NCI-H2196 (cell line): ENCODE measurements around the gene MCCC1.
"Not testable (repeated sequence)": the region's sequence is repeated elsewhere in the genome, so short reads cannot be mapped to it uniquely, and the experiment has no call there.

Source experiments
- DNase-seq: peaks from one replicate; lab custom pipeline; 2025; ENCODE audit not compliant: unreplicated experiment; lab: John Stamatoyannopoulos, UW

The MCCC1 gene

DNA sequence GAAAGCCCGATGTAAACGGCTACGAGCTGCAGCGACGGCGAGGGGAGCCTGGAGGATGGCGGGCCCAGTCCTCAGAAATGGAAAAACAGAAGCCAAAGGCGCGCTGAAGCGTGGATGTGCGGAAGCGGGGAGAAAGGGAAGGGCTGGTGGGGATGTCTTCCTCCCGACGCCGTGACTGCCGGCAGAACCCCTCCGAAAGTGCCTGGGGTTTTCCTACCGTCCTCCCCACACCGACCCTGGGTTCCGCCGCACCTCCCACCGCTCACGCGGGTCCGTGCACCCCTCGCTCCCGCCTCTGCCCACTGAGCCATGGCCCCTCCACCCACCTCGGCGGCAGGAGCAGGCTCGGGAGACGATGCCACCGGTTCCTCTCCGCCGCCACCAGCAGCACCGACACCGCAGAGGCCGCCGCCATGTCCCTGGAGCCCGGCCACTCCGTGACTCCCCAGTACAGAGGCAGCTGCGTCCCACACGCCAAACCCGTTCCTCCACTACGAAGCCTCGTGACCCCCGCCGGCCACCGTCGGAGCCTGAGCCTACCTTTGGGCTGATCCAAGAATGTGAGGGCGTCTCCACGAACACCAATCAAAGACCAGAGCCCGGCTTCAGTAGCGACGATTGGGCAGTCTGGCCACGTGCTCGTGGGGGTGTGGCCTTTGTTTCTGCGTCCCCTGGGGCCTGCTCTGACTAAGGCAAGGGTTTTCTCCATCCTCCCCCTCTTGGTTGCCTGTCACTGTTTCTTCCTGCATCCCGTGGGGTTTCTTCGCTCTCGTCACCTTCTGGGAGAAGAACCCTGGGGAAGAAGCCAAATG, at the start of gene MCCC1:
TSS of gene MCCC1 (minus strand) at position 471 of the 812 bp plus-strand sequence. CDS start at position 415, 56 bp downstream.
- DNase-seq: peak; percentile 100

DNA sequence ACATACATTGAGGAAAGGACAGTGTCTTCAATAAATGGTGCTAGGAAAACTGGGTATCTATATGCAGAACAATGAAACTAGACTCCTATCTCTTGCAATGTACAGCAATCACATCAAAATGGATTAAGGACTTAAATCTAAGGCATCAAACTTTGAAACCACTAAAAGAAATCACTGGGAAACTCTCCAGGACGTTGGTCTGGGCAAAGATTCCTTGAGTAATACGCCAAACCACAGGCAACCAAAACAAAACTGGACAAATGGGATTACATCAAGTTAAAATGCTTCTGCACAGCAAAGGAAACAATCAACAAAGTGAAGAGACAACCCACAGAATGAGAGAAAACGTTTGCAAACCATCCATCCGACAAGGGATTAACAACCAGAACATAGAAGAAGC, 48.8 kb upstream of the MCCC1 start:
- no peak for DNase-seq

DNA sequence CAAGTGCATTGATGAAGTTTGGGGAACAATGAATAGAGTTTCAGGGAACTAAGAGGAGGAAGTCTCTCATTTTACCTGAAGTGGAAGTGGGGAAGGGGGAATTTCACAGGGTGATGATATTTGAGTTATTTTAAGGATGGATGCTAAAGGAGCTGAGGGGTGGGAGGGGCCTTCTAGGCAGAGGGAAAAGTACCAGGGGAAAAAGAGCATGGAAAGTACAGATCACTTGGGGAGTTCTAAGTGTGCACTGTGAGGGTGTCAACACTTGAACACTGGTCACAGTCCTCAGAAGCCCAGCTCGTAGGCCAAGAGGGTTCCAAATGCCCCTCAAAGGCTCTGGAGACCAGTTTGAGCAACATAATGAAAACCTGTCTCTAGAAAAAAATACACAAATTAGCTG, 45.1 kb upstream of the MCCC1 start:
- no peak for DNase-seq

DNA sequence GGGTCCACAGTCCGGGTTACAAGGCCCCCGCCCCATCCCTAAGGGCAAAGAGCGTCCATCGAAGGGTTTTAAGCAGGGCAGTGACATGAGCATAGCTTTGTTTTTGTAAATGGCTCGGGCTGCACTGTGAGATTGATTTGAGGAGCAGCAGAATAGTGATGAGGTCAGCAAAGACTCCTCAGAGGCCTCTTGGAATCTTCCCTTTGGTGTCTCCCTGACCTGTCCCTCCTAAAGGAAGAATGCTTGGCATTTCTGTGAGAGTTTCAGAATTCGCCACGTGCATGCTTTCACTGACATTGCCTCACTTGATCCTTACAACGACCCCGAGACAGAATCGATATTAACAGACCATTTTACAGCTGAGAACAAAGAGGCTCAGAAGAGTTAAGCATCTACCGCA, 42.9 kb upstream of the MCCC1 start:
- no peak for DNase-seq

DNA sequence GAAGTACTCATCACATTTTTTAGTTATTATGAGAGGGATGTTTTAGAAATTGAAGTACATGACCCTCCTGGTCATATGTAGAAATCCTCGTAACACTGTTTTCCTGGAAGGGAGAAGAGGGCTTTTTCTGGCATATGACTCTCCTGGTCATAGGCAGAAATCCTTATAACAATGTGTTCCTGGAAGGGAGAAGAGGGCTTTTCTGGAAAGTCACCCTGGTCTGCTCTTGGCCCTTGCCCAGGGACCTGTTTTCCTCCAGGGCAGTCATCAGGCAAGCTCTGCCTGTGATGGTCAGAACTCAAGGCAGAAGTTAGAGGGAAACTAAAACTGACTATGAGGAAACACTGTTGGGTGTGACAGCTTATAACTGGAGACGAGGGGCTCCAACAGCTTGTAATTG, 35.5 kb upstream of the MCCC1 start:
- no peak for DNase-seq

DNA sequence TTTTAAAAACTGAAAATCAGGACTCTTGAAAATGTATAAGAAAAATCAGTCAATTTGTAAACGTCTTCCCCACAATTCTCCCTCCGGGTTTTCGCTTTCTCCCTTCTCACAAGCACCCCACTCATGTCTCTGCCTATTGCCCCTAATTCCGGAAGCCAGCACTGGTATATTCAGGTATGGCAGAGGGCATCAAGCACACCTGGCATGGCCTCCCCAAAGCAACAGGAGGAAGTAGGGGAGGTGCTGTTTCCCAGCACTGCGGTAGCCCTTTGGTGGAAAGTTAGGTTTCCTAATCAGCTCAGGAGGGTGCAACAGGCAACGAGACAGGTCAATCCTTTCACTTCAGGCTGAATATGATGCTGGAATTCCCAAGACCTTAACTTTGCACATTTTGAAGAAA, 33.1 kb upstream of the MCCC1 start:
- no peak for DNase-seq

DNA sequence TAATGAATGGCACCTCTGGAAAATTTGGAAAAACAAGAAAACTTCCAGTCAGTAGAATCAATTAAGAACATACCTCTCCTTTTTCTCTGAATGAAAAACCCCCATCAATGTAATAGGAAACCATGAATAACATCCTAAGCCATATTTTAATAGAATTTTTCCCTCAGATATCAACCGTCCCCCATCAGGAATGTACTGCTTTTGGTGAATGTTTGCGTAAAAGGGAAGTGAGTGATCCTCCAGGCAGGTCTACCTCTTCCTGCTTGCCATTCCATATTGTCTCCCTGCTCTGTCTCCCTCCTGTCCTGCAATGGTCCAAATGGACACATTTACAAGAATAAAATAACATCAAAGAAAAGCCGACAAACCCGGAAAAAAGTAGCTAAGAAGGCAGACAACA, 32.4 kb upstream of the MCCC1 start:
- no peak for DNase-seq

DNA sequence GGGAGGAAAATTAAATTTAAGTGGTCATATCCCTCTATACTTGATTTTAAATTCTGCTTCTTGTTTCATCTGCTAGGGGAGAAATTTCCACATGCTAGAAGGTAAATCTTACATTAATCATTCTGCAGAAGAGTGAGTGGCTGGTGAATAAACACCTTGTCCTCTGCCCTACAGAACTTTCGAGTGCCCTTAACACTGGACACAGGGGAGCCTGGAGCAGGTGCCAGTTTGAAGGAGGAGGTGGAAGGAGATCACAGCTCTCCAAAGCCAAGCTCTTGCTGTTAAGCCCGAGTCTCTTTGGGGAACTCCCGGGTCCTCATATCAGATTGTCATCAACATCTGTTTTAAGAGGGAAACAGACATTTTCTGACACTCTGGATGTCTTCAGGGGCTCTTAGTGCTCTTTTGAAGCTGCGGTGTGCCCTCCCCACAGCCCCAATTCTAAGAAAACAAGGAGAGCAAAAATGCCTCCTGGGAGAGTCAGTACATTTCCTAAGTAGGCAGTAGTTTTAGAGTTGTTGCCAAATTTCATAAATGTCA, 32.0 kb upstream of the MCCC1 start:
- no peak for DNase-seq

DNA sequence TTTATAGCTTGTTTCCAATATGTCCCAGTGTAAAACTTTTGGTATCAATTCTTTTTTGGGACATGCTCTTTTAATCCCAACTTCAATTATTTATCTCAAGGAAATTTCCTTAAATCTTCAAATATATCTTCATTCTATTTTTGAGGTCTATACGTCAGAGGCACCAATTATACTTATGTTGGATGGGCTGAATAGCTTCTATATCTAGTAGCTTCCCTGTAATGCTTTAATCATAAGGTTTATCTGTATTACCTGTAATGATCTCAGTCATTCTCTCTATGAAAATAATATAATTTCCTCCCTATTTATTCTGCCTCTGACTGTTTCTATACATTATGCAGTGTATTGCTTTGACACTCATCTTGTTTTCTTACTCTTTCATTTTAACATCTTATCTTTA, 29.9 kb upstream of the MCCC1 start:
- DNase-seq: no peak

DNA sequence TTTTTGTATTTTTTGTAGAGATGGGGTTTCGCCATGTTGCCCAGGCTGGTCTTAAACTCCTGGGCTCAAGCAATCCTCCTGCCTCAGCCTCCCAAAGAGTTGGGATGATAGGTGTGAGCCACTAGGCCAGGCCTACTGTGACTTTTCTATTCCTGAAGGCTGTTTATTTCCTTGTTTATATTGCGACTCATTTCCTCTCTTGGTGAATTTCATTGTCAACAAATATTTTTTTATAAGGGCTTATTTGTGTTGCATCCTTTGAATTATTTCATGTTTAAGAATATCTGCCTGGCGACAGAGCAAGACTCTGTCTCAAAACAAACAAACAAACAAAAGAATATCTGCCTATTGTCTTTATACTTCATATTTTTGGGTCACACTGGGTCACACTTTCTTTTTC, 29.4 kb upstream of the MCCC1 start:
- no peak for DNase-seq

DNA sequence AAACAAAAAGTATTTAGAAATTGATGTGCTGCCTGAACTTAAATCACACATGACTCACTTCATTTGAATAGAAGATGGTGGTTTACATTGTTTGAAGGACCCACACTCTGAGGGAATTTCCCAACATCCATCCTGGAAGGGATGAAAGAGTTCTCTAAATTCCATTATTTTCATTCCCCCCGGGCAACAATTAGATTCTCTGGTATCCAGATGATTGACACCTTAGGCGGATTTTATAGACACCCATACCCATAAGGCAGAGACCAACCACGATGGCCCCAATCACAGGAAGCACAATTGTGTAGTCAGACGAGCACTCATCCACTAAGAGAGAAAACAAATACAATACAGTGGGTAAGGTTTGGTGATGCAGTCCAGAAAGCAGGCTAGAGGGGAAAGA, 24.6 kb upstream of the MCCC1 start:
- no peak for DNase-seq

DNA sequence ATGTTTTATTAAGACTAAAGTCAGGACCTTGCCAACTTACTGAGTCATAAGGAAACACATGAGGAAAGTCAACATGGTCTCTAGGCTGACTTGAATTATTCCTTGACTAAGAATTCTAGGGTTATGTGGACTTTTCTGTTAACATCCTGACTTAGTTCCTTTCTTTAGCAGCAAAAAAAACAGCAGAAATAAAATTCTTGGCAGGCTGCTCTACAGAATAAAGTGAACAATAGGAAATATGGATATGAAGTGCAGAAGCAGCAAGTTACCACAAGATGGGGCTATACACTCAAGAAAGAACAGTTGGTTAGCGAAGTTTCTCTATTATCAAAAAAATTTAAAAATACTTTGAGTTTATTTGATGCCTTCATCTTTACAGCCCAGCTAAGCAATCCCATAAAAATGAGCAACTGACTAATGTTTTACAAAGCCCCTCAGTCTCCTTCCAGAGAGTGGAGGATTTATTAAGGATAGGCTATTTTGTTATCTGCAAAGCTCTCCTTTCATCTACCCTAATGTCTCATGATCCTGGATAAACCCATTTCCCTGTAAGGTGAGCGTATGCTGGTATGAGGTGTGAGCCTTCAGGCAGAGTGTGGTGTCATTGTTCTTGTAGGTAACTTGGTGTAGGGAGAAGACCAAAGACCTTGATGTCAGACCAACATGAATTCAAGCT, 23.1 kb upstream of the MCCC1 start:
- peak; percentile 67 for DNase-seq

DNA sequence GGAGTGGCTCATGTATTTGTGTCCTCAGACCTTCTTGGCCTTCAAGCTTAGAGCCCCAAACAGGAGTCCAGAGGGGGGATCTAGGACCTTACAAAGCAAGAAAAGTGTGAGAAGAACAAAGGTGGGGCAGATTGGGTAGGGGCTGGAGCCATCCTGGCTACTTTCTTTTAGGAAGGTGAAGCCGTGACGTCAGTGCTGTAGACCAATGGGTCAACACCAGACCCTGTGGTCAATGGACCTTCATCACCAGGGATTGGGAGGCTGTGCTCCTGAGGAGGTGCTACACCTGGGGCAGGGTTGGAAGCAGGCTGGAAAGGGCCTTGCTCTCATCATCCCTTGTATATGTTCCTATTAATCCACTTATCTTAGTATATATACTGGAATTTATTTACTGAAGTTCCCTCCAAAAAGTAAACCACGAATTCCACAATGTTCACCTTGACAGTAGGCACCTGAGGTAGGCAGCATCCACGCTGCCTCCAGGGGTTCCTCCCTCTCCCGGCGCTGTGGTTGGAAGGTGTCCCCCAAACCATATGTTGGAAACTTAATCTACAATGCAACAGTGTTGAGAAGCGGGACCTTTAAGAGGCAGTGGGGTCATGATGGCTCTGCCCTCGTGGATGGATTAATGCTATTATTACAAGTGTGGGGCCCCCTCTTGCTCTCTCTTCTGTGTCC, 21.4 kb upstream of the MCCC1 start:
- no peak for DNase-seq

DNA sequence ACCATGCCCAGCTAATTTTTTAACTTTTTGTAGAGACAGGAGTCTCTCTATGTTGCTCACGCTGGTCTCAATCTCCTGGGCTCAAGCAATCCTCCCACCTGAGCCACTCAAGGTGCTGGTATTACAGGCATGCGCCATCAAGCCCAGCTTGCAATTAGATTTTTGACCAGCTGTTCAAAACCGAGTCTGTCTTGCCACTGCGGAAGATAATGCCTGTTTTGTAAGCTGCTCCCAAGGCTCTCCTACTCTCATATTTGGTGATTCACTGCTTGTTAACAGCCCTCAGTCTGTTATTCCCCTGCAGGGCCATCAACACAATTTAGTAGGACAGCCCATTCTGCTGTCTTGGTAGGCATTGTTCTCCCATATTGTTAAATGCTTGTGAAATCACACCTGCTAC, 17.8 kb upstream of the MCCC1 start:
- no peak for DNase-seq

DNA sequence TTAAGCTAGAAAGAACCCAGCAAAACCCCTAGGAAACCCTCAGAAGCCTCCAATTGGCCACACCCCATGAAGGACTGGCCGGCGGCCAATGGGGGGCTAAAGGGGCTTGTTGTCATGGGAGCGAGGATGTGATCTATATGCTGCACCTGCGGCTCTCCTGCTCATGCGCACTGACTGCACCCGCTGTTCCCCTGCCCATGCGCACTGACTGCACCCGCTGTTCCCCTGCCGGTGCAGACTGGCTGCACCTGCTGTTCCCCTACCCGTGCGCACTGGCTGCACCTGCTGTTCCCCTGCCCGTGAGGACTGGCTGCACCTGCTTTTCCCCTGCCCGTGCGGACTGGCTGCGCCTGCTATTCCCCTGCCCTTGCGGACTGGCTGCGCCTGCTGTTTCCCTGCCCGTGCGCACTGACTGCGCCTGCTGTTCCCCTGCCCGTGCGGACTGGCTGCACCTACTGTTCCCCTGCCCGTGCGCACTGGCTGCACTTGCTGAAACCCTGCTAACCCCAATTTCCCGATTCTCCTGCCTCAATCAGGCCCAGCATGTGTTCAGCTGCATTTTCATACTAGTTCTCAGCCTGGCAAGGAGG, 16.8 kb upstream of the MCCC1 start:
- peak; percentile 98 for DNase-seq

DNA sequence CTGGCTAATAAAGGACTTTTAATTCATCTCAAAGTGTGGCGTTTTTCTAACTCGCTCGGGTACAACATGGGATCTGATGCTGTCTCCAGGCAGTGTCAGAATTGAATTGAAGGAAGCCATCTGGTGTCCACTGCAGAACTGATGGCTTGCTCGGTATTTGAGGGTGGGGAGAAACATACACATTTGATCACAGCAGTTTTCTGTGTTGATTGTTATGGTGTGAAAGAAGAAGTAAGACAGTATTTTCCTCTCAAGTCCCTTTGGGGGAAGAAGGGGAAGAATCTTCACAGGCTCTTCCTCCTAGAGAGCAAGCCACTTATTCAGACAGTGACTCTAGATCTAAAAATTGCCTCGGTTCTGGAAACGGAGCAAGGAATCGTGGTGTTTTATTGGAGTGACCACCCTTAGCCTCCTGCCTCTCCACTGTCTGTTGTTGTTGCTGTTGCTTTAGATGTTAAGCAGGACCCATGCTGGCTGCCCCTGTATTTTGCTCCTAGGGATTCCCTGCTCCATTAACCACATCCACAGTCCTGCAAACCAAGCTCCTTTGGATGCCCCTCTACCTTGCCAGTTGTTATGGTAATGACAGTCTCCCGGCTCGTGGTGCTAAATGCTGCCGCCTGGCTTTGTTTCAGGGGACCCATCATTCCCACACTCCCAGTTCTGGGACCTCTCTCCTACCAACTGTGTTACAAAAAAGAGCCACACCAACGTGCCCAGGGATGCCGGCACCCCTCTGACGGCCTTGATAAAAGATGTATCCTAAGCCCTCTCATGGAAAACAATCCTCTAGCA, 15.3 kb upstream of the MCCC1 start:
- DNase-seq: no peak

DNA sequence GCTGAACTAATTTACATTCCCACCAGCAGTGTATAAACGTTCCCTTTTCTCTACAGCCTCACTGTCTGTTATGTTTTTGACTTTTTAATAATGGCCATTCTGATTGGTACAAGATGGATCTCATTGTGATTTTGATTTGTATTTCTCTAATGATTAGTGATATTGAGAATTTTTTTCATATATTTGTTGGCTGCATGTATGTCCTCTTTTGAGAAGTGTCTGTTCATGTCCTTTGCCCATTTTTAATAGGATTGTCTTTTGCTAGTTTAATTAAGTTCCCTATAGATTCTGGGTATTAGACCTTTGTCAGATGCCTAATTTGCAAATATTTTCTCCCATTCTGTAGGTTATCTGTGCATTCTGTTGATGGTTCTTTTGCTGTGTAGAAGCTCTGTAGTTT, 10.6 kb upstream of the MCCC1 start:
- DNase-seq: not testable (repeated sequence)

DNA sequence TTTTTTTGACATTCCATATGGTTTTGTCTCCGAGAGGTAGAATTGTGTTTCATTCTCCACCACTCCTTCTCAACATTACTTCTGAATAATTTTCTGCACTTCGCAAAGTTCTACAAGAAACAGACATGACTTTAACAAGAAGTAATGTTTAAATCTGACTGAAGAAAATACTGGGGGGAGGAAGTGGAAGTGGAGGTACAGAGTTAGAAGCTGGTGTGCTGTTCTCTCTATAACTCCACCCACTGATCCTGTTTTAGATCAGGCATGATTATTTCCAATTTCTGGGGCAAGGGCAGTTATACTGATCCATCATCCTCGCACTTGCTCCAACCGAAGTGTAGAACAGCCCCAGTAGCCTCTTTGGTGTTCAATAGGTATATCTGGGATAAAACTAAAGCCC, 9.2 kb upstream of the MCCC1 start:
- DNase-seq: no peak

DNA sequence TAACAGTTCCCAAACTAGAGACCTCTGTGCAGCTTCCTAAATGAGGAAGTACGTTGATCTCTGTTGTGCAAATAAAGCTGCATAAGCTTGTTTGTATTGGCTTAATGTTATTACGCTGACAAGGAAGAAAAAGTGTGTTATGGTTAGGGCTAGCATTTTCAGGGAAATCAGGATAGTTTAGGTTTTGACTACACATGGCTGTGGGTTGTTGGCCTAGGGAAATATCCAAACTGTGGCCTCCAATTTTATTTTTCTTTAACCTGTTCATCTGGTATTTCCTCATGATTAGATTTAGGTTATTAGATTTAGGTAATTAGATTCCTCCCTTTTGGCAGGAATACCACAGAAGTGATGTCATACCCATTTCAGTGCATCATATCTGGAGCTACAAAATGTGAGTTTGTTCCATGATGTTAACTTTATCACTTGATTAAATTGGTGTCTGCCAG, 8.7 kb upstream of the MCCC1 start:
- DNase-seq: peak; percentile 64

DNA sequence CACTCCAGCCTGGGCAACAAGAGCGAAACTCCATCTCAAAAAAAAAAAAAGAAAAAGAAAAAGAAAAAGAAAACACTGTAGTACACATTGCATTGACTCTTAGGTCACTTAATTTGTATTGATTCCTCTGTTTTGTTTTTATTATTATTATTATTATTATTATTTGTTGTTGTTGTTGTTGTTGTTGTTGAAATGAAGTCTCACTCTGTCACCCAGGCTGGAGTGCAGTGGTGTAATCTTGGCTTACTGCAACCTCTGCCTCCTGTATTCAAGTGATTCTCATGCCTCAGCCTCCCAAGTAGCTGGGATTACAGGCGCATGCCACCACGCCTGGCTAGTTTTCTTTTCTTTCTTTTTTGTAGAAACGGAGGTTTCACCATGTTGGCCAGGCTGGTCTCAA, 8.1 kb upstream of the MCCC1 start:
- not testable (repeated sequence) for DNase-seq

DNA sequence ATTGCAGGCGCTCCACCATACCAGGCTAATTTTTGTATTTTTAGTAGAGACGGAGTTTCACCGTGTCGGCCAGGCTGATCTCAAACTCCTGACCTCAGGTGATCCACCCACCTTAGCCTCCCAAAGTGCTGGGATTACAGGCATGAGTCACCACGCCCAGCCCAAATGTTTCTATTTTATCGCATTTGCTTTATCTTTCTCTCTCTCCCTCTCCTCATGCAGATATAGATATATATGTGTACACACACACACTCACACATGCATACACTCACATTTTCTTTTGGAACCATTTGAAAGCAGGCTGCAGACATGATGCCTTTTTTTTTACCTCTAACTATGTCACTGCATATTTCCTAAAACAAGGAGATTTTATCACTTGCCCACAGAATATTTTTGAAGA, 7.3 kb upstream of the MCCC1 start:
- no peak for DNase-seq
